ENCODE results near the gene TMEM11. TPM values are rescaled to one million over a fixed set of nuclear protein-coding genes. Genes with fewer than 3 reads are reported as not detected.

Gene TMEM11
- total RNA-seq, 1 donor = 18.1 TPM

- Histone ChIP-seq H3K27me3 (ENCODE audit: insufficient read depth, low read length) (no peaks in the 10 kb centered on the region), H3K27ac (ENCODE audit: low read depth, low read length) (no peak overlapping the region), H3K4me2 (ENCODE audit: insufficient read depth, low read length) (no peak overlapping the region), H3K79me2 (ENCODE audit: insufficient read depth, low read length) (no peaks in the 10 kb centered on the region), H3K9me3 (ENCODE audit: low read depth, low read length) (peaks cover 3% of the 10 kb centered on the region), H2AFZ (ENCODE audit: low read length) (no peak overlapping the region), H3K4me1 (ENCODE audit: insufficient read depth, low read length) (no peaks in the 10 kb centered on the region), H3K4me3 (ENCODE audit: insufficient read depth, low read length) (no peak overlapping the region), H3K36me3 (ENCODE audit: insufficient read depth, low read length) (no peaks in the 10 kb centered on the region), H4K20me1 (ENCODE audit: insufficient read depth, low read length) (peaks cover 8% of the 10 kb centered on the region)
- TF ChIP-seq CTCF (IDR thresholded peaks at IDR 0.05; ENCODE audit: extremely low read depth, low read depth, low read length) = no peak
- DNase-seq (ENCODE audit: insufficient read length, low spot score, missing footprints) = no peak
These were observed 22.0 kb upstream of the TMEM11 start for GRCh38 chr17:21235921-21236320.

- H3K4me2 ChIP-seq (ENCODE audit: insufficient read depth, low read length) = no peak overlapping the region
- peaks cover 3% of the 10 kb centered on the region for H3K9me3 ChIP-seq (ENCODE audit: low read depth, low read length)
- no peak overlapping the region for H3K27ac ChIP-seq (ENCODE audit: low read depth, low read length)
- peaks cover 8% of the 10 kb centered on the region for H4K20me1 ChIP-seq (ENCODE audit: insufficient read depth, low read length)
- H3K79me2 ChIP-seq (ENCODE audit: insufficient read depth, low read length) = no peaks in the 10 kb centered on the region
- H3K4me1 ChIP-seq (ENCODE audit: insufficient read depth, low read length) = no peaks in the 10 kb centered on the region
- H3K36me3 ChIP-seq (ENCODE audit: insufficient read depth, low read length) = no peaks in the 10 kb centered on the region
- no peak overlapping the region for H3K4me3 ChIP-seq (ENCODE audit: insufficient read depth, low read length)
- H3K27me3 ChIP-seq (ENCODE audit: insufficient read depth, low read length) = no peaks in the 10 kb centered on the region
- TF ChIP-seq CTCF (IDR thresholded peaks at IDR 0.05; ENCODE audit: extremely low read depth, low read depth, low read length) = no peak
- H2AFZ ChIP-seq (ENCODE audit: low read length) = no peak overlapping the region
- DNase-seq (ENCODE audit: insufficient read length, low spot score, missing footprints) = no peak
These were observed 19.8 kb upstream of the TMEM11 start for GRCh38 chr17:21233581-21234347.

- Histone ChIP-seq H4K20me1 (ENCODE audit: insufficient read depth, low read length) (peaks cover 3% of the 10 kb centered on the region), H3K9me3 (ENCODE audit: low read depth, low read length) (peaks cover 3% of the 10 kb centered on the region), H3K27me3 (ENCODE audit: insufficient read depth, low read length) (no peaks in the 10 kb centered on the region), H3K4me1 (ENCODE audit: insufficient read depth, low read length) (no peaks in the 10 kb centered on the region), H2AFZ (ENCODE audit: low read length) (no peak overlapping the region), H3K36me3 (ENCODE audit: insufficient read depth, low read length) (no peaks in the 10 kb centered on the region), H3K79me2 (ENCODE audit: insufficient read depth, low read length) (no peaks in the 10 kb centered on the region), H3K4me2 (ENCODE audit: insufficient read depth, low read length) (no peak overlapping the region), H3K4me3 (ENCODE audit: insufficient read depth, low read length) (no peak overlapping the region), H3K27ac (ENCODE audit: low read depth, low read length) (no peak overlapping the region)
- no peak for DNase-seq (ENCODE audit: insufficient read length, low spot score, missing footprints)
- no peak for TF ChIP-seq CTCF (IDR thresholded peaks at IDR 0.05; ENCODE audit: extremely low read depth, low read depth, low read length)
These were observed 18.2 kb upstream of the TMEM11 start for GRCh38 chr17:21232033-21232749.

- no peaks in the 10 kb centered on the region for H3K4me1 ChIP-seq (ENCODE audit: insufficient read depth, low read length)
- H3K36me3 ChIP-seq (ENCODE audit: insufficient read depth, low read length) = no peaks in the 10 kb centered on the region
- TF ChIP-seq CTCF (IDR thresholded peaks at IDR 0.05; ENCODE audit: extremely low read depth, low read depth, low read length) = no peak
- no peaks in the 10 kb centered on the region for H4K20me1 ChIP-seq (ENCODE audit: insufficient read depth, low read length)
- no peak overlapping the region for H2AFZ ChIP-seq (ENCODE audit: low read length)
- no peaks in the 10 kb centered on the region for H3K79me2 ChIP-seq (ENCODE audit: insufficient read depth, low read length)
- no peaks in the 10 kb centered on the region for H3K27me3 ChIP-seq (ENCODE audit: insufficient read depth, low read length)
- H3K4me2 ChIP-seq (ENCODE audit: insufficient read depth, low read length) = no peak overlapping the region
- no peak for DNase-seq (ENCODE audit: insufficient read length, low spot score, missing footprints)
- H3K4me3 ChIP-seq (ENCODE audit: insufficient read depth, low read length) = no peak overlapping the region
- no peak overlapping the region for H3K27ac ChIP-seq (ENCODE audit: low read depth, low read length)
- H3K9me3 ChIP-seq (ENCODE audit: low read depth, low read length) = peaks cover 3% of the 10 kb centered on the region
These were observed 17.6 kb upstream of the TMEM11 start for GRCh38 chr17:21231533-21231932.

Data from osteoblast (primary cell).